HG03159 (cell line): Measurements from ENCODE around the gene COL10A1.

Source experiments
- ATAC-seq: cut with Tn5 transposase; IDR thresholded peaks from one replicate; pipeline ENCODE4 v1.9.1; 2021; ENCODE audit warnings: mild to moderate bottlenecking, moderate library complexity; ENCODE audit not compliant: unreplicated experiment

The COL10A1 gene

GRCh38 chr6:116088946-116089345 is 37.0 kb downstream of the COL10A1 start:
- ATAC-seq, result no peak

GRCh38 chr6:116087437-116088027 is 38.4 kb downstream of the COL10A1 start:
- ATAC-seq, result peak; percentile 97

GRCh38 chr6:116084284-116084683 is 41.6 kb downstream of the COL10A1 start:
- ATAC-seq, result no peak

- no peak for ATAC-seq
Observed at GRCh38 chr6:116083052-116083451, 42.9 kb downstream of the COL10A1 start.

- no peak for ATAC-seq
Observed at GRCh38 chr6:116078945-116079344, 47.0 kb downstream of the COL10A1 start.

GRCh38 chr6:116078522-116078921 is 47.4 kb downstream of the COL10A1 start:
- ATAC-seq, result no peak

GRCh38 chr6:116074732-116075390 is 51.1 kb downstream of the COL10A1 start:
- ATAC-seq, result no peak

GRCh38 chr6:116073765-116074440 is 52.0 kb downstream of the COL10A1 start:
- ATAC-seq, result no peak

- no peak for ATAC-seq
Observed at GRCh38 chr6:116072368-116072767, 53.6 kb downstream of the COL10A1 start.

- ATAC-seq, result no peak
Observed at GRCh38 chr6:116070616-116071389, 55.1 kb downstream of the COL10A1 start.

GRCh38 chr6:116070101-116070500 is 55.8 kb downstream of the COL10A1 start:
- no peak for ATAC-seq
